PC-9 (cell line): ENCODE results near the gene PTPRR.

ENCODE experiments used
- EZH2 ChIP-seq: fragments of 200-600 bp; sonication (generic); IDR thresholded peaks from 2 replicates; pipeline ENCODE4 v1.8.0; 2017; ENCODE audit warnings: antibody characterized with exemption, low read depth
- TF ChIP-seq, protein P1 (sequence below): fragments of 200-600 bp; sonication (generic); conservative IDR thresholded peaks from 2 replicates; pipeline ENCODE4 v1.6.1; 2017; ENCODE audit warnings: mixed run types, antibody characterized with exemption, mild to moderate bottlenecking, moderate library complexity

DNA sequence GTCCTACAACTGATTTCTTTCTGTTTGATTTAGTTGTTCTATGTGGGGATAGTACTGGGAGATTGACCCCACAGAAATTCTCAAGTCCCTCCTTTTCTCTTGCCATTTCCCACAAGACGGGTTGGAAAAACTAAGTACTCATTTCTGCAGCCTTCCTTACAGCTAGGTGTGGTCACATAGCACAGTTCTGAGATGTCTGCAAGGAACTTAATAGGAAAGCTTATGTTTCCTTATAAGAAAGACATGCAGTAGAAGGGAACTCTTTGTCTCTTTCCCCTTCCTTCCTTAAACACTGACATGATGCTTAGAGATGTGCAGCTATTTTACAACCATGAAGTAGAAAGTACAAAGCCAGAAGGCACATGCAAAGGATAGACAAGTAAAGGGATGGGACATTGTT is 113.7 kb downstream of the PTPRR start:
- TF ChIP-seq, protein P1, sequence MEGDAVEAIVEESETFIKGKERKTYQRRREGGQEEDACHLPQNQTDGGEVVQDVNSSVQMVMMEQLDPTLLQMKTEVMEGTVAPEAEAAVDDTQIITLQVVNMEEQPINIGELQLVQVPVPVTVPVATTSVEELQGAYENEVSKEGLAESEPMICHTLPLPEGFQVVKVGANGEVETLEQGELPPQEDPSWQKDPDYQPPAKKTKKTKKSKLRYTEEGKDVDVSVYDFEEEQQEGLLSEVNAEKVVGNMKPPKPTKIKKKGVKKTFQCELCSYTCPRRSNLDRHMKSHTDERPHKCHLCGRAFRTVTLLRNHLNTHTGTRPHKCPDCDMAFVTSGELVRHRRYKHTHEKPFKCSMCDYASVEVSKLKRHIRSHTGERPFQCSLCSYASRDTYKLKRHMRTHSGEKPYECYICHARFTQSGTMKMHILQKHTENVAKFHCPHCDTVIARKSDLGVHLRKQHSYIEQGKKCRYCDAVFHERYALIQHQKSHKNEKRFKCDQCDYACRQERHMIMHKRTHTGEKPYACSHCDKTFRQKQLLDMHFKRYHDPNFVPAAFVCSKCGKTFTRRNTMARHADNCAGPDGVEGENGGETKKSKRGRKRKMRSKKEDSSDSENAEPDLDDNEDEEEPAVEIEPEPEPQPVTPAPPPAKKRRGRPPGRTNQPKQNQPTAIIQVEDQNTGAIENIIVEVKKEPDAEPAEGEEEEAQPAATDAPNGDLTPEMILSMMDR = no peak
- TF ChIP-seq EZH2 = no peak
